ENCODE data around the gene TMEM236. TPM values are rescaled to one million over a fixed set of nuclear protein-coding genes. Genes with fewer than 3 reads are reported as not detected.

Gene TMEM236
- total and polyA plus RNA-seq, 2 donors (not counting 3 experiments of a cell fraction or from before 2014, with no cell fraction given) = 0.24 to 0.29 TPM

GRCh38 chr10:17713758-17714157 lies 38.2 kb upstream of the TMEM236 start:
- dilution Hi-C loops (cut with MboI; ENCODE audit: extremely low pct_ligation_motif_present, low sequenced_read_pairs) = no loop called here
- POLR2A ChIA-PET = no interaction called here
- Histone ChIP-seq H3K4me1 (ENCODE audit: control insufficient read depth, extremely low read depth, insufficient read depth, low read length) (no peaks in the 10 kb centered on the region), H4K20me1 (replicated peaks; ENCODE audit: control insufficient read depth, extremely low read depth, insufficient read depth, low read length) (no peaks in the 10 kb centered on the region), H3K4me3 (replicated peaks in 1 of 3; ENCODE audit: insufficient read depth in 1 of 3, low read depth in 1 of 3, low read length in 3 of 3) (no peak overlapping the region), H3K79me2 (ENCODE audit: control insufficient read depth, insufficient read depth, low read length) (no peaks in the 10 kb centered on the region), H3K27me3 (ENCODE audit: control insufficient read depth in 2 of 2, insufficient read depth in 2 of 2, low read length in 2 of 2) (no peaks in the 10 kb centered on the region), H3K9me3 (replicated peaks; ENCODE audit: control insufficient read depth, insufficient read depth, low read length) (no peaks in the 10 kb centered on the region), H2AFZ (ENCODE audit: low read depth, low read length) (no peak overlapping the region), H3K27ac (ENCODE audit: insufficient read depth, low read depth, low read length) (no peak overlapping the region), H3K9ac (replicated peaks; ENCODE audit: extremely low read depth, insufficient read depth, low read length) (no peak overlapping the region), H3K9me1 (replicated peaks; ENCODE audit: control insufficient read depth, extremely low read depth, insufficient read depth, low read length) (no peaks in the 10 kb centered on the region), H3K36me3 (ENCODE audit: control insufficient read depth in 2 of 2, extremely low read depth in 1 of 2, insufficient read depth in 2 of 2, low read length in 2 of 2) (peaks cover 3 to 11% of the 10 kb centered on the region in 2 experiments), H3K4me2 (ENCODE audit: insufficient read depth, low read length) (no peak overlapping the region)
- CTCF ChIA-PET = interaction anchor here (1.5 kb wide), 1 partner anchor 22 kb away, joined by 3 read pairs; no protein-coding TSS in a partner anchor
- DNase-seq (ENCODE audit: low read depth, low spot score) (no peak), FAIRE-seq (no peak)
- intact Hi-C loops (cut with micrococcal nuclease) = no loop called here
- TF ChIP-seq POLR2AphosphoS5 (IDR thresholded peaks at IDR 0.05; ENCODE audit: insufficient read depth, low read depth, low read length) (no peak), POLR2A (IDR thresholded peaks at IDR 0.05; ENCODE audit: low read depth, low read length) (no peak), JUN (IDR thresholded peaks at IDR 0.05; ENCODE audit: borderline replicate concordance, insufficient read depth, insufficient read length, low read depth) (no peak), MAX (IDR thresholded peaks at IDR 0.05; ENCODE audit: insufficient read depth, insufficient read length) (no peak), MYC (IDR thresholded peaks at IDR 0.05; ENCODE audit: low read depth, low read length) (no peak), FOS (IDR thresholded peaks at IDR 0.05; ENCODE audit: borderline replicate concordance, insufficient read depth, low read length) (no peak), GATA2 (IDR thresholded peaks at IDR 0.05; ENCODE audit: insufficient read depth, insufficient read length, low read depth, low read length) (no peak), EZH2 (IDR thresholded peaks at IDR 0.05; ENCODE audit: borderline replicate concordance, low read depth, low read length, severe bottlenecking) (no peak)
- TF ChIP-seq, protein P1, sequence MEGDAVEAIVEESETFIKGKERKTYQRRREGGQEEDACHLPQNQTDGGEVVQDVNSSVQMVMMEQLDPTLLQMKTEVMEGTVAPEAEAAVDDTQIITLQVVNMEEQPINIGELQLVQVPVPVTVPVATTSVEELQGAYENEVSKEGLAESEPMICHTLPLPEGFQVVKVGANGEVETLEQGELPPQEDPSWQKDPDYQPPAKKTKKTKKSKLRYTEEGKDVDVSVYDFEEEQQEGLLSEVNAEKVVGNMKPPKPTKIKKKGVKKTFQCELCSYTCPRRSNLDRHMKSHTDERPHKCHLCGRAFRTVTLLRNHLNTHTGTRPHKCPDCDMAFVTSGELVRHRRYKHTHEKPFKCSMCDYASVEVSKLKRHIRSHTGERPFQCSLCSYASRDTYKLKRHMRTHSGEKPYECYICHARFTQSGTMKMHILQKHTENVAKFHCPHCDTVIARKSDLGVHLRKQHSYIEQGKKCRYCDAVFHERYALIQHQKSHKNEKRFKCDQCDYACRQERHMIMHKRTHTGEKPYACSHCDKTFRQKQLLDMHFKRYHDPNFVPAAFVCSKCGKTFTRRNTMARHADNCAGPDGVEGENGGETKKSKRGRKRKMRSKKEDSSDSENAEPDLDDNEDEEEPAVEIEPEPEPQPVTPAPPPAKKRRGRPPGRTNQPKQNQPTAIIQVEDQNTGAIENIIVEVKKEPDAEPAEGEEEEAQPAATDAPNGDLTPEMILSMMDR (IDR thresholded peaks at IDR 0.05; ENCODE audit: extremely low read depth in 1 of 2, insufficient read depth in 1 of 2, low read depth in 1 of 2, low read length in 2 of 2) = no peak
- no TSS peak for BruUV-seq (replicated peaks)
